Measurements from ENCODE around the gene SHISA3. TPM values are rescaled to one million over a fixed set of nuclear protein-coding genes. Genes with fewer than 3 reads are reported as not detected.

SHISA3 gene
- 31.7 TPM for total RNA-seq
- polyA plus RNA-seq (ENCODE audit: insufficient read depth, low read depth, low replicate concordance), result 20.3 TPM
- long read RNA-seq, donor 1, transcript SHISA3-201 (2 exons, 1,971 nt), result major isoform, 79 of 79 reads
- long read RNA-seq, donor 1, partial matches to known transcripts, result 0 of 79 reads
- long read RNA-seq, donor 1, other reads (novel, unspliced or antisense), result 0 of 79 reads
- long read RNA-seq, donor 2, transcript SHISA3-201 (2 exons, 1,971 nt), result major isoform, 52 of 52 reads
- long read RNA-seq, donor 2, partial matches to known transcripts, result 0 of 52 reads
- long read RNA-seq, donor 2, other reads (novel, unspliced or antisense), result 0 of 52 reads
- long read RNA-seq, donor 3, transcript SHISA3-201 (2 exons, 1,971 nt), result major isoform, 39 of 56 reads
- long read RNA-seq, donor 3, partial matches to known transcripts, result 17 of 56 reads
- long read RNA-seq, donor 3, other reads (novel, unspliced or antisense), result 0 of 56 reads
- long read RNA-seq, donor 4, transcript SHISA3-201 (2 exons, 1,971 nt), result major isoform, 49 of 49 reads
- long read RNA-seq, donor 4, partial matches to known transcripts, result 0 of 49 reads
- long read RNA-seq, donor 4, other reads (novel, unspliced or antisense), result 0 of 49 reads
- long read RNA-seq, donor 5, partial matches to known transcripts, result 0 of 2 reads
- long read RNA-seq, donor 5, other reads (novel, unspliced or antisense), result 0 of 2 reads
- long read RNA-seq, donor 6, transcript SHISA3-201 (2 exons, 1,971 nt), result major isoform, 14 of 14 reads
- long read RNA-seq, donor 6, partial matches to known transcripts, result 0 of 14 reads
- long read RNA-seq, donor 6, other reads (novel, unspliced or antisense), result 0 of 14 reads
- long read RNA-seq, donor 7, transcript SHISA3-201 (2 exons, 1,971 nt), result major isoform, 19 of 28 reads
- long read RNA-seq, donor 7, partial matches to known transcripts, result 9 of 28 reads
- long read RNA-seq, donor 7, other reads (novel, unspliced or antisense), result 0 of 28 reads
- long read RNA-seq, donor 8, transcript SHISA3-201 (2 exons, 1,971 nt), result major isoform, 65 of 65 reads
- long read RNA-seq, donor 8, partial matches to known transcripts, result 0 of 65 reads
- long read RNA-seq, donor 8, other reads (novel, unspliced or antisense), result 0 of 65 reads
- long read RNA-seq, donor 9, transcript SHISA3-201 (2 exons, 1,971 nt), result major isoform, 41 of 41 reads
- long read RNA-seq, donor 9, partial matches to known transcripts, result 0 of 41 reads
- long read RNA-seq, donor 9, other reads (novel, unspliced or antisense), result 0 of 41 reads
- long read RNA-seq, donor 10, transcript SHISA3-201 (2 exons, 1,971 nt), result major isoform, 42 of 70 reads
- long read RNA-seq, donor 10, partial matches to known transcripts, result 28 of 70 reads
- long read RNA-seq, donor 10, other reads (novel, unspliced or antisense), result 0 of 70 reads

GRCh38 chr4:42396752-42397634 lies at the start of gene SHISA3:
SHISA3 (plus strand) TSS chr4:42397488; CDS start chr4:42398057, 569 bp downstream.
- Histone ChIP-seq H3K4me1 (ENCODE audit: control insufficient read depth in 2 of 3, insufficient read depth in 2 of 3, low read depth in 1 of 3, low read length in 3 of 3) (peaks cover 0 to 9% (median 4%) of the 10 kb centered on the region in 3 donors), H3K4me3 (ENCODE audit: low read length in 3 of 3) (peak within 1 kb of the TSS; percentile 61 to 82 (median 71)), H3K9me3 (ENCODE audit: control insufficient read depth in 2 of 3, insufficient read depth in 1 of 3, low read length in 3 of 3) (no peaks in the 10 kb centered on the region), H3K9ac (ENCODE audit: low read length in 3 of 3) (peak within 1 kb of the TSS; percentile 36 to 66 (median 54)), H3K36me3 (ENCODE audit: control insufficient read depth in 2 of 3, insufficient read depth in 3 of 3, low read length in 3 of 3) (no peaks in the 10 kb centered on the region), H3K27me3 (ENCODE audit: control insufficient read depth, insufficient read depth, low read length) (peaks cover 5% of the 10 kb centered on the region), H3K27ac (ENCODE audit: low read depth in 2 of 2, low read length in 2 of 2) (peak within 1 kb of the TSS; percentile 65 to 82)
- intact Hi-C loops (cut with DNase I), result no loop called here
- FAIRE-seq, result no peak
- peak; percentile 87 to 91 (median 89) for DNase-seq
- TF ChIP-seq CTCF (IDR thresholded peaks at IDR 0.05; ENCODE audit: borderline replicate concordance, extremely low read depth, insufficient read depth), result no peak

- DNase-seq, result peak in 1 of 5 donors; percentile 9
- H3K4me3 ChIP-seq (ENCODE audit: low read length in 3 of 3), result no peak overlapping the region
- TF ChIP-seq CTCF (IDR thresholded peaks at IDR 0.05; ENCODE audit: borderline replicate concordance, extremely low read depth, insufficient read depth), result no peak
- H3K9me3 ChIP-seq (ENCODE audit: control insufficient read depth in 2 of 3, insufficient read depth in 1 of 3, low read length in 3 of 3), result no peaks in the 10 kb centered on the region
- no peak overlapping the region for H3K9ac ChIP-seq (ENCODE audit: low read length in 3 of 3)
- FAIRE-seq, result no peak
- no peaks in the 10 kb centered on the region for H3K27me3 ChIP-seq (ENCODE audit: control insufficient read depth, insufficient read depth, low read length)
- intact Hi-C loops (cut with DNase I), result no loop called here
- H3K36me3 ChIP-seq (ENCODE audit: control insufficient read depth in 2 of 3, insufficient read depth in 3 of 3, low read length in 3 of 3), result no peaks in the 10 kb centered on the region
- peaks cover 0 to 2% (median 0%) of the 10 kb centered on the region in 3 donors for H3K4me1 ChIP-seq (ENCODE audit: control insufficient read depth in 2 of 3, insufficient read depth in 2 of 3, low read depth in 1 of 3, low read length in 3 of 3)
- no peak overlapping the region for H3K27ac ChIP-seq (ENCODE audit: low read depth in 2 of 2, low read length in 2 of 2)
Measured at GRCh38 chr4:42348247-42348646, 49.0 kb upstream of the SHISA3 start.

GRCh38 chr4:42348692-42349091 lies 48.6 kb upstream of the SHISA3 start:
- Histone ChIP-seq H3K9me3 (ENCODE audit: control insufficient read depth in 2 of 3, insufficient read depth in 1 of 3, low read length in 3 of 3) (no peaks in the 10 kb centered on the region), H3K36me3 (ENCODE audit: control insufficient read depth in 2 of 3, insufficient read depth in 3 of 3, low read length in 3 of 3) (no peaks in the 10 kb centered on the region), H3K4me3 (ENCODE audit: low read length in 3 of 3) (no peak overlapping the region), H3K9ac (ENCODE audit: low read length in 3 of 3) (no peak overlapping the region), H3K4me1 (ENCODE audit: control insufficient read depth in 2 of 3, insufficient read depth in 2 of 3, low read depth in 1 of 3, low read length in 3 of 3) (peaks cover 0 to 2% (median 0%) of the 10 kb centered on the region in 3 donors), H3K27ac (ENCODE audit: low read depth in 2 of 2, low read length in 2 of 2) (no peak overlapping the region), H3K27me3 (ENCODE audit: control insufficient read depth, insufficient read depth, low read length) (no peaks in the 10 kb centered on the region)
- DNase-seq (peak in 2 of 5 donors; percentile 20 to 55), FAIRE-seq (no peak)
- TF ChIP-seq CTCF (IDR thresholded peaks at IDR 0.05; ENCODE audit: borderline replicate concordance, extremely low read depth, insufficient read depth), result no peak
- intact Hi-C loops (cut with DNase I), result no loop called here

Data from kidney (tissue), 22 donors.